Peyer's patch (tissue), 4 donors: ENCODE measurements around the gene ABHD11.

Source experiments
- CTCF ChIP-seq, 6 experiments: fragments of 450-650 bp in 4 of 6; fragments of 200-600 bp in 2 of 6; sonication (generic) in 1 of 6; IDR thresholded peaks; one replicate each; pipeline ENCODE4 v1.5.1; 2017 to 2019; ENCODE audit warnings: antibody characterized with exemption in 6 of 6, mild to moderate bottlenecking in 3 of 6, moderate library complexity in 1 of 6
- POLR2A ChIP-seq, 2 donors: fragments of 450-650 bp; IDR thresholded peaks; one replicate each; pipeline ENCODE4 v1.5.1; 2017; ENCODE audit warnings: antibody characterized with exemption in 2 of 2, mild to moderate bottlenecking in 2 of 2, moderate library complexity in 2 of 2

- TF ChIP-seq CTCF (IDR thresholded peaks at IDR 0.05) (no peak), POLR2A (IDR thresholded peaks at IDR 0.05) (no peak)
These were observed 8.1 kb downstream of the ABHD11 start for GRCh38 chr7:73730485-73730884.
